HG02678 (cell line): ENCODE measurements around the gene SURF1.
"Not testable (repeated sequence)": the region's sequence is repeated elsewhere in the genome, so short reads cannot be mapped to it uniquely, and the experiment has no call there.

Experiments used
- ATAC-seq: cut with Tn5 transposase; IDR thresholded peaks from one replicate; pipeline ENCODE4 v1.9.1; 2021; ENCODE audit warnings: mild to moderate bottlenecking, moderate library complexity; ENCODE audit not compliant: unreplicated experiment

The SURF1 gene

GRCh38 chr9:133384736-133385321 is 28.5 kb upstream of the SURF1 start:
- ATAC-seq: no peak

GRCh38 chr9:133383438-133383837 is 27.2 kb upstream of the SURF1 start:
- no peak for ATAC-seq

- ATAC-seq: no peak
Measured at GRCh38 chr9:133382507-133383141, 26.3 kb upstream of the SURF1 start.

GRCh38 chr9:133380734-133381133 is 24.4 kb upstream of the SURF1 start:
- no peak for ATAC-seq

- ATAC-seq: no peak
Measured at GRCh38 chr9:133379153-133380086, 23.1 kb upstream of the SURF1 start.

GRCh38 chr9:133378408-133378962 is 22.2 kb upstream of the SURF1 start:
- no peak for ATAC-seq

- ATAC-seq: no peak
Measured at GRCh38 chr9:133377721-133378216, 21.5 kb upstream of the SURF1 start.

- not testable (repeated sequence) for ATAC-seq
Measured at GRCh38 chr9:133377280-133377679, 21.0 kb upstream of the SURF1 start.

- ATAC-seq: peak; percentile 90
Measured at GRCh38 chr9:133375724-133376654, 19.7 kb upstream of the SURF1 start, which contains the start of the genes STKLD1 and SURF4. Gene STKLD1 (plus strand): TSS chr9:133376366. CDS start chr9:133376474, 108 bp downstream. Gene SURF4 (minus strand): TSS chr9:133376060. CDS start chr9:133375969, 91 bp downstream.

- ATAC-seq: peak; percentile 9
Measured at GRCh38 chr9:133375116-133375723, 18.9 kb upstream of the SURF1 start.

- ATAC-seq: no peak
Measured at GRCh38 chr9:133374612-133375115, 18.4 kb upstream of the SURF1 start.

GRCh38 chr9:133372144-133372543 is 15.9 kb upstream of the SURF1 start:
- ATAC-seq: no peak

- no peak for ATAC-seq
Measured at GRCh38 chr9:133371261-133371711, 15.0 kb upstream of the SURF1 start.

- no peak for ATAC-seq
Measured at GRCh38 chr9:133370685-133371084, 14.4 kb upstream of the SURF1 start.

GRCh38 chr9:133369933-133370332 is 13.6 kb upstream of the SURF1 start:
- ATAC-seq: no peak

GRCh38 chr9:133369422-133369821 is 13.1 kb upstream of the SURF1 start:
- ATAC-seq: no peak

- no peak for ATAC-seq
Measured at GRCh38 chr9:133368249-133368881, 12.1 kb upstream of the SURF1 start.

GRCh38 chr9:133367778-133368177 is 11.5 kb upstream of the SURF1 start:
- no peak for ATAC-seq

- no peak for ATAC-seq
Measured at GRCh38 chr9:133367221-133367620, 10.9 kb upstream of the SURF1 start.
